ENCODE data around the gene RNASE8.

- TF ChIP-seq POLR2A (IDR thresholded peaks at IDR 0.05; ENCODE audit: control extremely low read depth in 1 of 2, low read depth in 2 of 2, low read length in 2 of 2) = no peak
- TF ChIP-seq CTCF (IDR thresholded peaks at IDR 0.05; ENCODE audit: control extremely low read depth in 1 of 3, insufficient read depth in 1 of 3, low read depth in 1 of 3, low read length in 3 of 3) = no peak
- TF ChIP-seq TCF12 (IDR thresholded peaks at IDR 0.05; ENCODE audit: low read depth, low read length) = no peak
- no peak for TF ChIP-seq KDM5A (IDR thresholded peaks at IDR 0.05; ENCODE audit: low read length)
Measured at GRCh38 chr14:21022686-21023085, 34.9 kb upstream of the RNASE8 start.
